GM12801 (cell line): ENCODE data around the gene VPS41.

Source experiments
- CTCF ChIP-seq: IDR thresholded peaks from one replicate; pipeline ENCODE4 v1.5.1; 2011; ENCODE audit warnings: control low read depth; ENCODE audit not compliant: insufficient read length; ENCODE audit errors: extremely low read depth

Gene VPS41

GRCh38 chr7:38886265-38886664 lies 22.7 kb downstream of the VPS41 start:
- TF ChIP-seq CTCF, result no peak

GRCh38 chr7:38883706-38884105 lies 25.3 kb downstream of the VPS41 start:
- no peak for TF ChIP-seq CTCF

DNA sequence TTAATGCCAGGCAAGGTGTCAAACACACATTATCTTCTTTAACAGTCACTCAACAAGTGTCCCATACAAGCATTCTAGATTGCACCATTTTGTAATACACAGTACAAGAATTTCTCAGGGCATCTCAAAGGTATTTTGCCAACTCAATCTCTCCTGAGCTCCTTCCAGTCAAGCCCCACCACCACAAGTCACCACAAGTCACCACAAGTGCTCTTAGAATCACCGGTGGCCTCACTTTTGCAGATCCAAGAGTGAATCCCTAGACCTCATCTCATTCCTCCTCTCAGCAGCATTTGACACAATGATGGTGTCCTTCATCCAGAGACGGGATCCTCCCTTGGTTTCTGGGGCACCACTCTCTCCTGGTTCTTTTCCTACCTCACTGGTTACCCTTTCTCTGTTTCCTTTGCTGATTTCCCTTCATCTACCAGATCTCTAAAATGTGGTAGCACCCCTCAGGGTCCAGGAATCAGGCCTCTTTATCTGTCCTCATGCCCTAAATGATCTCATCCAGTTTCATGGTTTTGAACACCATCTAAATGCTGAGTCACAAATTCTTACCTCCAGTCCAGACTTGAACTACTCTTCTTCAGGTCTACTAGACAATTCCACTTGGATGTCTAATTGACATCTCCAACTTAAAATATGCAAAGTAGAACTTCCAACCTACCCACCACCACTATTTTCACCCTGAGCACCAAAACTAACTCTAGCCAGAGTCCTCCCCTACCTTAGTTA lies 26.9 kb downstream of the VPS41 start:
- TF ChIP-seq CTCF, result no peak

GRCh38 chr7:38881015-38881414 lies 28.0 kb downstream of the VPS41 start:
- TF ChIP-seq CTCF, result no peak

DNA sequence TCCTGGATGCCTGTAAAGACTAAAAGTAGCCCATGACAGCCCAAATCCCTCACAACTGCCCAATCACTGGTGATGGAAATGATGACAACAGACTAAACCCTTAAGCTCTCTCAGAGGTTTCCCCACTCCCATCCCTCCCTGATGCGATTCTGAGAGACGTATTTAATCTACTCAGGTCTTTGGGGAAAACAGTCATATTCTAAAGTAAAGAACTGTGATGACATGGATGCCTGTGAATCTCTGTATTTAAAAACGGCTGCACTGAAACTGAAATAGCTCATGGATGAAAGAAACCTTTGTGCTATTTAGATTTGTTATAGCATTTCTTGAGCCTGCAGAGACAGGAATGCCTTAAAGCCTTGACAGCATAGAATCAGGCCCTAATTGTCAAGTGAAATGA lies 28.5 kb downstream of the VPS41 start:
- no peak for TF ChIP-seq CTCF

- TF ChIP-seq CTCF, result no peak
Measured at GRCh38 chr7:38880035-38880434, 29.0 kb downstream of the VPS41 start.

DNA sequence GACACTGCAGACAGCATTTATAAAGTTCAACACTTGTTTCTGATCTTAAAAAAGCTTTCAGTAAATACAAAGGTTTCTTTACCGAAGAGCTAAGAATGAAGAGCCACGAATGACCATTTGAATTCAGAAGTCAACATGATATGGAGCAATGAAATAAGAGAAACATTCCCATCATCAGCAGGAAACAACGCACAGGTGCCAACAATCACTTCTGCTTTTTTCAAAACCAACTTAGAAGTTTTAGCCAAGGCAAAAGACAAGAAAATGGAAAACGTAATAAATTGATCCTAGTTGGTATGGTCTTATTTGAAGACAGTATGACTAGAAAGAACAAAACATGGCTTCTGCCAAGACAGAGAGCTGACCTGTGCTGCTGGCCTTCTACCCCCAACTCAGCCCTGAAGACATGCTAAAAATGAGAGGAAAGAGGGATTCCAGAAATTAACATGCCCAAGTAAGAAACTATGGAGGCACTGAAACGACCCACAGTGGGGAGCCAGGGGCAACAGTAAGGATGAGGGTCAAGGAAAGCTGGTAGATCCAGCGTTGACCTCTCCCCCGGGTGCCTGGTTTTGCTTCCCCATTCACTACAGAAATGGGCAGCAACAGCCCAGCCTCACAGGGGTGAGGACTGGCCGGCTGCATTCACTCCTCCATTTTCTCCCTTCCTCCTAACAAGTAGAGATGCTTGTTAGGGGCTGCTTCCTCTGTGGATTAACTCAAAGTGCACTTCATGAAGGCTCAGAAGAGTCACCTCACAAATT lies 30.1 kb downstream of the VPS41 start:
- TF ChIP-seq CTCF, result no peak
